DND-41 (cell line): ENCODE measurements around the gene CACNB4.

Source experiments
- CTCF ChIP-seq: IDR thresholded peaks from 2 replicates; pipeline ENCODE4 v1.5.1; 2012; ENCODE audit warnings: borderline replicate concordance, low read length, moderate library complexity, mild to moderate bottlenecking; ENCODE audit not compliant: poor library complexity, severe bottlenecking; ENCODE audit errors: extremely low read depth
- EZH2 ChIP-seq: IDR thresholded peaks from 3 replicates; pipeline ENCODE4 v1.6.1; 2012; ENCODE audit warnings: borderline replicate concordance, low read depth, mild to moderate bottlenecking, moderate library complexity, low read length, inconsistent platforms; ENCODE audit not compliant: severe bottlenecking

- TF ChIP-seq CTCF (no peak), EZH2 (no peak)
Observed at GRCh38 chr2:152100961-152101360, 2.1 kb upstream of the CACNB4 start.
